Activated CD8-positive, alpha-beta memory T cell treated with anti-CD3 and anti-CD28 coated beads, Interleukin-2, amount 50 U/mL, for 48 hours (primary cell): Measurements from ENCODE around the gene DEFB132.

ENCODE experiments used
- DNase-seq: peaks from one replicate; pipeline ENCODE4 v3.0.0-alpha.2; 2020

Gene DEFB132

DNA sequence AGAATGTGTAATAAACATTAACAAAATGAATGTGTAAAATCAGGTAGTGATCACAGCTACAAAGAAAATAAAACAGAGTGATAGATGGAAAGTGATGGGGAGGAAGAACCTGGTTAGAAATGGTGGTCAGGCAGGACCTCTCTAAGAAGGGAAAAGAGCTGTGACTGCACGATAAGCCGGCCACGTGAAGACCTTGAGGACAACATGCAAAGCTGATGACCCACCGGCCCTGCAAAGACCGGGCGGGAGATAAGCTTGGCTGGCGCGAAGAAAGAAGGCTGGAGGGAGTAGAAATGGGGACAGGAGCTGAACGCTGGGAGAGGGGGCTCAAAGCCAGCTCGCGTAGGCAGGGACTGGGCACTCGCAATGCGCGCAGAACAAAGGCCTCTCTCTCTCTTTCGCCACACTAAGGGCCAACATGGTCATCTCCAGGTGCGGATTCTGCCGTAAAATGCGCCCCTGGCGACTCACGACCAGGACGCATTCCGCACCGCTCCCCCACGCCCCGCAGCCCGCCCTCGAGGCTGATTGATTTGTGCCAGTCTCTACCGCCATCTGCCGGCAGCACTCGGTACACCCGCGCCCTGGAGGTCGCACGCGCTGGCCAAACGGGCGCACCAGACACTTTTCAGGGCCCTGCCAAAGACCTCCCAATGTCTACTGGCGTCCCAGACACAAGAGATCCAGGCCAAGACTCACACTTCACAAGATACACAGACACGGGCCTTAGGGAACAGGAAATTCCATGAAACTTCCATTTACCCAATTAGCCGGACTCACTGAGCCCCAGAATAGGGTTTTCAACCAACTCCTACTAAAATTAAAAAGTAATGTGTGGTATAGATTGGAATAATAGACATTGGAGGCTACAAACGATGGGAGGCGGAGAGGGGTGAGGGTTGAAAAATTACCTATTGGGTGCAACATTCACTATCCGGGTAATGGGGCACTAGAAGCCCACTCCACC lies 9.4 kb downstream of the DEFB132 start:
- peak; percentile 98 for DNase-seq

- no peak for DNase-seq
Observed at GRCh38 chr20:270517-270916, 13.0 kb downstream of the DEFB132 start.

GRCh38 chr20:271069-271468 lies 13.5 kb downstream of the DEFB132 start:
- DNase-seq, result peak; percentile 25

GRCh38 chr20:271528-271927 lies 14.0 kb downstream of the DEFB132 start:
- peak; percentile 20 for DNase-seq

DNA sequence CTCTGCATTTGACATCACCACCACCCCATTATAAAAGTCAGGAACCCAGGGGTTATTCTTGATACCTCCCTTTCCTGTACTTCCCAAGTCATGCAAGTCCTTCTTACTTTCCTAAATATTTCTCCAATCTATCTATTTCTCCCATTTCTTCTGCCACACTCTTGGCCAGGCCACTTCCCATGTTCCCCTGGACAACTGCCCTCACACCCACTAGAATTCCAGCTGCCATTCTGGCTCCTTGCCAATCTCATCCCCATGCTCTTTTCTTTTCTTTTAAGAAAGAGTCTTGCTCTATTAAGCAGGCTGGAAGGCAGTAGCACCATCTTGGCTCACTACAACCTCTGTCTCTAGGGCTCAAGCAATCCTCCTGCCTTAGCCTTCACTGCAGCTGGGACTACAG lies 15.2 kb downstream of the DEFB132 start:
- peak; percentile 17 for DNase-seq

DNA sequence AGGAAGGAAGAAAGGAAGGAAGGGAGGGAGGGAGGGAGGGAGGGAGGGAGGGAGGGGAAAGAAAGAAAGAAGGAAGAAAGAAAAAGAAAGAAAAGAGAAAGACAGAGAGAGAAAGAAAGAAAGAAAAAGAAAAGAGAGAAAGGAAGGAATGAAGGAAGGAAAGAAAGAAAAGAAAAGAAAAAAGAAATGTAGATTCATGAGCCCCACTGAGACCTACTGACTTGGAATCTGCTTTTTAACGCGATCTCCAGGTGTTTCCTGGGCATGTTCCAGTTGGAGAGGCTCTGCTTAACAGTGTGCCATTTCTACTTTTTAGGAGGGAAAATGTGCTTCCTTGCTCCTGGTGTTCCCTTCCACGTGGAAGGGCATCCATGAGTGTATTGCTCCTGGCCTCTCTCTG lies 16.4 kb downstream of the DEFB132 start:
- no peak for DNase-seq

- DNase-seq, result peak; percentile 17
Observed at GRCh38 chr20:275791-276190, 18.3 kb downstream of the DEFB132 start.

GRCh38 chr20:276620-277495 lies 19.3 kb downstream of the DEFB132 start:
- DNase-seq, result peak; percentile 29

DNA sequence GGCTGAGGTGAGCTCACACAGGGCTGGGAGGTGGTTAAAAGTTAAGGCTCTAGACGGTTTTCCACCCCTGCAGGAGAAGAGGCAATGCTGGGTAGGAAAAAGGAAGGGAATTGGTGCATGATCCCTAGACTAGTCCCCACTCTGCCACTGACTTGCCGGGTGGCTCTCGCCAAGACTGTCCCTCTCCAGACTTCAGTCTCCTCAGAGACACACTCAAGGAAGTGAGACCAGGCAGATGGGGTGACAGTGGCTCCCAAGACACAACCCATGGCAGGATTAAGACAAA lies 19.9 kb downstream of the DEFB132 start:
- no peak for DNase-seq

- DNase-seq, result peak; percentile 17
Observed at GRCh38 chr20:278181-278580, 20.7 kb downstream of the DEFB132 start.

DNA sequence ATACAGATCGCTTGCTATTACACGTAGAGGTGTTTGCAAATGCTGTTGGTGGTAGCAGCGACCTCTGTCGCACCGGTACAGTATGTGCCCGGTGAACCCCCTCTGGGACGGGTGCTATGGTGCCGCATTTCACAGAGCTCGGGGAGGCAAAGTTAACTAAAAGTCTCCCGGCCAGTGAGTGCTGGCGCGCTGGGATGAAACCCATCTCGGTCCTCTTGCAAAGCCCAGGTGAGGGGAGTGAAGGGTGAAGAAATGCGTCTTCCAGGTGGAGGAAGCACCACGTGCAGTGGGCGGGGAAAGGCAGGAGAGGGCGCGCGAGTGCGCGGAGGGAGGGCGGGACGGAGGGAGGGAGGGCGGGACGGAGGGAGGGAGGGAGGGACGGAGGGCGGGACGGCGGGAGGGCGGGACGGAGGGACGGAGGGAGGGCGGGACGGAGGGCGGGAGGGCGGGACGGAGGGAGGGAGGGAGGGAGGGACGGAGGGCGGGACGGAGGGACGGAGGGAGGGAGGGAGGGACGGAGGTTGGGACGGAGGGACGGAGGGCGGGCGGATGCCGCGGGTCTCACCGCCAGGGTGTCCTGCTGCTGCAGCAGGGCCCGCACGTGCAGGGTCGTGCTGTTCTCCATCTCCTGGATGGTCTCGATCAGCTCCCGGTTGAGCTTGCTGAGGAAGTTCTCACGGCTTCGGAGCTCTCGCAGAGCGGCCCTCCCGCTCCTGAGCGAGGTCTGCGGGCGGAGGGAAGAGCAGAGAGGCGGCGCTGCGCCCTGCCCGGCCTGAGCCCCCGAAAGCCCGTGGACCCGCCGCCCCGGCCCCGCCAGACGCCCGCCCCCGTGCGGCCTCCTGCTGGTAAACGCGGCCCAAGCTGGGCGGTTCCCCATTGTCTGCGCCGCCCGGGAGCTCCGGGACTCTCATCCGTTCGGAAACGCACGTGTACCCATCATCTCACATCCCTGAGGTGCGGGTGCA lies 21.4 kb downstream of the DEFB132 start:
- DNase-seq, result peak; percentile 40

GRCh38 chr20:284172-284571 lies 26.6 kb downstream of the DEFB132 start:
- no peak for DNase-seq

DNA sequence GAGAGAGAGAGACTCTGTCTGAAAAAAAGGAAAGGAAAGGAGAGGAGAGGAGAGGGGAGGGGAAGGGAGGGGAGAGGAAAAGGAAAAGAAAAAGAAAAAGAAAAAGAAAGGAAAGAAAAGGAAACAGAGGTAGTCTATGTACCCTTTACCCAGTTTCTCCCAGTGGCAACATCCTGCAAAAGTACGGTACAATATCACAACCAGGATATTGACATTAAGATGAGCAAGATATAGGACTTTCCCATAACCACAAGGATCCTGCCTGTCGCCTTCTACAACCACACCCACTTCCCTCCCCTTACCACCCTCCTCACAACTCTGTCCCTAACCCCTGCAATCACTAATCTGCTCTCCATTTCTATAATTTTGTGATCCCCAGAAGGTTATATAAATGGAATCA lies 29.0 kb downstream of the DEFB132 start:
- DNase-seq, result no peak

DNA sequence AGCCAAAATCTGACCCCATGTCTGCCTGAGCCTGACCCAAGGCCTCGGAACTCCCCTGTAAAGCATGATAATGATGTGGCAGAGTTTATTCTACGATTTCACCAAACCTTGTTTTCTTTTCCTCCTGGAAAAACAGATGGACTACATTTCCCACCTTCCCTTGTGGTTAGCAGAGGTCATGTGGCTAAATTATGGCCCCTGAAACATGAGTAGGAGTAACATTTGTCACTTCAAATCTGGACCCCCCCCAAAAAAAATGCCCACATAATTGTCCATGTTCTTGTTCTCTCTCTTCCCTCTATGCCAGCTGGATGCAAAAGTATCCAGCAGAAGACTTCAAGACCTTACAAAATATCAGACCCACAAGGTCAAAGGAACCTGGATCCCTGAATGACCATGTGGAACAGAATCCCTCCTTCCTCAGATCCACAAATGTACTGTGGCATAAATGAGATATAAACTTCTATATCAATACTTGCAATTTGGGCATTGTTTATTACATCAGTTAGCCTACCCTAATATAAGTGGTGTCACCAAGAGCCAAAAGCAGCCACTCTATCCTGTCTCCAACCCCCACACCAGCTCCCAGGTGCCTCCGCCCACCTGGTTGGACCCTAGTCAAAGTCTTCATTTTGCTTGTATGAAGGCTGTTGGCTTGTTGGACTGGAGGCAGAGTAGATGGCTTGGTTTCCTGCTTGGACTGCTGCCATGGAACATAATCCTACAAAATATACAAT lies 31.6 kb downstream of the DEFB132 start:
- no peak for DNase-seq

- no peak for DNase-seq
Observed at GRCh38 chr20:289693-290083, 32.2 kb downstream of the DEFB132 start.

- DNase-seq, result peak; percentile 92
Observed at GRCh38 chr20:290084-290831, 32.7 kb downstream of the DEFB132 start, which contains the start of gene C20orf96. Gene C20orf96, minus strand, starts transcription at chr20:290750. Its CDS starts 140 bp downstream, at chr20:290610.

DNA sequence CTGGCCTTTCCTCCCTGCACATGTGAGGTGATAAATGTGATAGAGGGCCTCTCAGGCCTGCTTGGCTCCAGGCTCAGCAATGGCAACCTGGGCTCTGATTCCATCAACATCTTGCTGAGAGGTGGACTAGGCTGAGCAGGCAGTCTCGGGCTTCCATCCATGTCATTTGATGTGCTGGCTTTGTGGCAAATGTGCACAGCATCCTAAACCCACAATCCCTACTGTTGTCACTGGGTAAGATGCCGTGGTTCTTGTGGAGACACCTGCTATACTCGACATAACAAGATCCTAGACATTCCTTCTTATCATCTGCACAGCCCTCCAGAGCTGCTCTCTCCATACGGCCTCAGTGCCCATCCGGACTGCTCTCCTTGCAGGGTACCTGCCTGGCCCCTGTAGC lies 37.1 kb downstream of the DEFB132 start:
- DNase-seq, result no peak

DNA sequence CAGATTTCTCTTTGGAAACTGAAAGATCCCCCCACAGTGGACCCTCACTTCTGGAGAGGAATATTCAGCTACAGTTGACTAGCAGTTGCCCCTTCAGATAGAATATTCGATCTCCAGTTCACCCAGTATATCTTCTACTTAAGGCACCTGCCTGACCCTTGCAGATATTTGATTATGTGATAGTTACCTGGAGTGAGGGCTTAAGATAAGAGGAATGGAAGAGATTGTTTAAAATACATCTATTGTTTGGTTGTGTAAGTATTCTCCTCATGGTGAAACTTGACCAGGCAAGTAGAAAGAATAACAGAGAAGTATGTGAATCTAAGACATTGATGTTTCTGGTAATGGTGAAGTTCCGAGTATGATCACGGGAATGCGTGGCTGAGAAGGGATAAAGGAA lies 38.3 kb downstream of the DEFB132 start:
- no peak for DNase-seq

- peak; percentile 90 for DNase-seq
Observed at GRCh38 chr20:297098-297924, 39.8 kb downstream of the DEFB132 start, which contains the start of gene ZCCHC3. Gene ZCCHC3, plus strand, starts transcription at chr20:297570. Its CDS starts 17 bp downstream, at chr20:297587.
